ENCODE measurements around the gene FCSK. TPM values are rescaled to one million over a fixed set of nuclear protein-coding genes. Genes with fewer than 3 reads are reported as not detected.

Gene FCSK
- total and polyA plus RNA-seq, 10 of the 15 experiments (the other 5 are each of a cell fraction or from before 2014, with no cell fraction given), result 0.60 to 17.6 (median 7.4) TPM

DNA sequence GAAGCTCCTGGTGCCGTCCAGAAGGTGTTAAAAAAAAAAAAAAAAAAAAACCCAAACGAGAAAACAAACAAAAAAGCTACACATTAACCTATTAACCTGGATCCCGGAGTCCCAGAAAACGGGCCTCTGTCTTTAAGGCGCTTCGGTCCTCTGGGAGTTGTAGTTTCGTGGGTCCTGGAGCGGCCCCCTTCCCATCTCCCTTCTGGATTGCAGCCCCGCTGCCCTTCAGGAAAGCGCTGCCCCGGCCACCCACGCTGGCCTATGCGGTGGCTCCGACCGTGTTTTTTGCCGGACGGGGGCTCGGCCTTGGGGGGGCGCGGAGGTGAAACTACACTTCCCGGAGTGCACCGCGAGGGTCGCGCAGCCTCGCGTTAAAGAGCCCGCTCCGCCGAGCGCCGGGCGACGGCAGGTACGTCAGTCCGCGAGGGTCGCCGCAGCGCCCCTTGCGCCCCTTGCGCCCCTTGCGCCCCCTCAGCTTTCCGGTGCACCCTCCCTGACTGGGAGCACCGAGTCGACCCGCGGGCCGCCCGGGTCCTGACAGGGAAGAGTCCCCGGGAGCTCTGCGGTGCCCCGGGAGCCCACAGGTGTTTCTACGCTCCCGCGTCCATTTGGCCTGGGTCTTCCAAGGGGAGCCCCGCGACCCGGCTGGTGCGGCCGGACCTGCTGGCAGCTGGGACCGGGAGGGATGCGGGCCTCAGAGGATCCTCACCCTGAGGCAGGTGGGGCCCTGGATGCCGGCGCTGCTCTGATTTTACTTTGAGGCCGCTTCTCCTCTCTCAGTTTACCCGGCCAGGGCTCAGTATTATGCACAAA is at the start of gene FCSK (continued):
- TF ChIP-seq, protein P1, sequence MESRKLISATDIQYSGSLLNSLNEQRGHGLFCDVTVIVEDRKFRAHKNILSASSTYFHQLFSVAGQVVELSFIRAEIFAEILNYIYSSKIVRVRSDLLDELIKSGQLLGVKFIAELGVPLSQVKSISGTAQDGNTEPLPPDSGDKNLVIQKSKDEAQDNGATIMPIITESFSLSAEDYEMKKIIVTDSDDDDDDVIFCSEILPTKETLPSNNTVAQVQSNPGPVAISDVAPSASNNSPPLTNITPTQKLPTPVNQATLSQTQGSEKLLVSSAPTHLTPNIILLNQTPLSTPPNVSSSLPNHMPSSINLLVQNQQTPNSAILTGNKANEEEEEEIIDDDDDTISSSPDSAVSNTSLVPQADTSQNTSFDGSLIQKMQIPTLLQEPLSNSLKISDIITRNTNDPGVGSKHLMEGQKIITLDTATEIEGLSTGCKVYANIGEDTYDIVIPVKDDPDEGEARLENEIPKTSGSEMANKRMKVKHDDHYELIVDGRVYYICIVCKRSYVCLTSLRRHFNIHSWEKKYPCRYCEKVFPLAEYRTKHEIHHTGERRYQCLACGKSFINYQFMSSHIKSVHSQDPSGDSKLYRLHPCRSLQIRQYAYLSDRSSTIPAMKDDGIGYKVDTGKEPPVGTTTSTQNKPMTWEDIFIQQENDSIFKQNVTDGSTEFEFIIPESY (IDR thresholded peaks at IDR 0.05), result peak; percentile 42; the same call in 1 of the 2 replicates
- TF ChIP-seq BHLHE40 (IDR thresholded peaks at IDR 0.05; ENCODE audit: borderline replicate concordance in 1 of 2, low read depth in 2 of 2, low read length in 1 of 2) (0 out of 4 replicates have a peak, but pooled peaks of 1 of the 2 experiments have one; percentile 34), NR2C1 (IDR thresholded peaks at IDR 0.05) (peak; percentile 70), CTCF (IDR thresholded peaks at IDR 0.05 in 2 of 3, conservative IDR thresholded peaks at IDR 0.05 in 1 of 3; ENCODE audit: control insufficient read depth in 2 of 3, extremely low read depth in 1 of 3, insufficient read depth in 1 of 3, low read depth in 3 of 3, low read length in 3 of 3) (peak; percentile 13 to 22 (median 21); a peak in 3 of 6 replicates), TCF3 (IDR thresholded peaks at IDR 0.05; ENCODE audit: borderline replicate concordance, insufficient read depth, low read depth, low read length) (0 out of 2 replicates have a peak, but pooled peaks have one; percentile 8), DPF2 (IDR thresholded peaks at IDR 0.05) (0 out of 2 replicates have a peak, but pooled peaks have one; percentile 49), SMC3 (IDR thresholded peaks at IDR 0.05; ENCODE audit: borderline replicate concordance, low read length) (peak; percentile 11; the same call in 1 of the 2 replicates), CREB1 (IDR thresholded peaks at IDR 0.05; ENCODE audit: low read depth) (peak; percentile 91), ZNF217 (IDR thresholded peaks at IDR 0.05) (no peak), ATF7 (IDR thresholded peaks at IDR 0.05; ENCODE audit: low read depth) (peak; percentile 33; the same call in 1 of the 2 replicates), KLF5 (IDR thresholded peaks at IDR 0.05; ENCODE audit: partially characterized antibody) (peak; percentile 33), RUNX3 (IDR thresholded peaks at IDR 0.05; ENCODE audit: low read length) (0 out of 2 replicates have a peak, but pooled peaks have one; percentile 19), GATAD2B (conservative IDR thresholded peaks at IDR 0.05; ENCODE audit: low read depth) (peak; percentile 94)
- TF ChIP-seq, protein P2, sequence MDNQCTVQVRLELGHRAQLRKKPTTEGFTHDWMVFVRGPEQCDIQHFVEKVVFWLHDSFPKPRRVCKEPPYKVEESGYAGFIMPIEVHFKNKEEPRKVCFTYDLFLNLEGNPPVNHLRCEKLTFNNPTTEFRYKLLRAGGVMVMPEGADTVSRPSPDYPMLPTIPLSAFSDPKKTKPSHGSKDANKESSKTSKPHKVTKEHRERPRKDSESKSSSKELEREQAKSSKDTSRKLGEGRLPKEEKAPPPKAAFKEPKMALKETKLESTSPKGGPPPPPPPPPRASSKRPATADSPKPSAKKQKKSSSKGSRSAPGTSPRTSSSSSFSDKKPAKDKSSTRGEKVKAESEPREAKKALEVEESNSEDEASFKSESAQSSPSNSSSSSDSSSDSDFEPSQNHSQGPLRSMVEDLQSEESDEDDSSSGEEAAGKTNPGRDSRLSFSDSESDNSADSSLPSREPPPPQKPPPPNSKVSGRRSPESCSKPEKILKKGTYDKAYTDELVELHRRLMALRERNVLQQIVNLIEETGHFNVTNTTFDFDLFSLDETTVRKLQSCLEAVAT (IDR thresholded peaks at IDR 0.05), result no peak
